GM06990 (cell line): ENCODE data around the gene TBC1D8.

Experiments used
- DNase-seq: peaks from one replicate; pipeline ENCODE4 v3.0.0-alpha.2; 2011; ENCODE audit not compliant: insufficient read length; ENCODE audit errors: extremely low read depth
- H3K27me3 ChIP-seq: replicated peaks from 2 replicates; pipeline ENCODE4 v1.6.0; 2011; ENCODE audit warnings: low read length; ENCODE audit not compliant: control insufficient read depth, insufficient read depth
- H3K36me3 ChIP-seq: 2 replicates; pipeline ENCODE4 v1.5.1; 2011; ENCODE audit warnings: low read length; ENCODE audit not compliant: control insufficient read depth, insufficient read depth
- H3K4me3 ChIP-seq: replicated peaks from 2 replicates; pipeline ENCODE4 v1.5.1; 2011; ENCODE audit warnings: low read depth, mild to moderate bottlenecking, control low read depth, low read length
- CTCF ChIP-seq: IDR thresholded peaks from 2 replicates; pipeline ENCODE4 v1.5.1; 2011; ENCODE audit warnings: low read length, control low read depth, mild to moderate bottlenecking, inconsistent platforms; ENCODE audit not compliant: insufficient read depth, poor library complexity, severe bottlenecking

Gene TBC1D8

GRCh38 chr2:101195871-101196661 is 44.9 kb upstream of the TBC1D8 start:
- no peak overlapping the region for H3K4me3 ChIP-seq
- no peaks in the 10 kb centered on the region for H3K27me3 ChIP-seq
- no peak for DNase-seq
- no peak for TF ChIP-seq CTCF
- no peaks in the 10 kb centered on the region for H3K36me3 ChIP-seq

GRCh38 chr2:101193033-101193626 is 41.9 kb upstream of the TBC1D8 start:
- TF ChIP-seq CTCF = no peak
- no peak overlapping the region for H3K4me3 ChIP-seq

GRCh38 chr2:101190747-101191516 is 39.8 kb upstream of the TBC1D8 start:
- no peaks in the 10 kb centered on the region for H3K27me3 ChIP-seq
- DNase-seq = no peak
- no peak overlapping the region for H3K4me3 ChIP-seq
- no peaks in the 10 kb centered on the region for H3K36me3 ChIP-seq
- TF ChIP-seq CTCF = no peak

More at GRCh38 chr2:101193033-101193626, 41.9 kb upstream of the TBC1D8 start:
- Histone ChIP-seq H3K27me3 (no peaks in the 10 kb centered on the region), H3K36me3 (no peaks in the 10 kb centered on the region)
- DNase-seq = no peak

GRCh38 chr2:101188683-101189405 is 37.7 kb upstream of the TBC1D8 start:
- H3K4me3 ChIP-seq = no peak overlapping the region
- H3K36me3 ChIP-seq = no peaks in the 10 kb centered on the region
- DNase-seq = no peak
- no peaks in the 10 kb centered on the region for H3K27me3 ChIP-seq
- peak; percentile 41 for TF ChIP-seq CTCF

- no peaks in the 10 kb centered on the region for H3K36me3 ChIP-seq
- DNase-seq = no peak
- no peak overlapping the region for H3K4me3 ChIP-seq
- TF ChIP-seq CTCF = no peak
- no peaks in the 10 kb centered on the region for H3K27me3 ChIP-seq
Measured at GRCh38 chr2:101187131-101187530, 35.9 kb upstream of the TBC1D8 start.
